Parathyroid adenoma (tissue), 2 donors: ENCODE data around the gene KNDC1.

Experiments used
- H2AFZ ChIP-seq: fragments of 300-600 bp; sonication (generic); one replicate; pipeline ENCODE4 v1.7.0; 2017; ENCODE audit warnings: antibody characterized with exemption, mild to moderate bottlenecking
- H3K27ac ChIP-seq: fragments of 300-600 bp; sonication (generic); one replicate; pipeline ENCODE4 v1.7.0; 2017
- H3K27me3 ChIP-seq: fragments of 300-600 bp; sonication (generic); one replicate; pipeline ENCODE4 v1.7.0; 2017; ENCODE audit warnings: low read length; ENCODE audit not compliant: control insufficient read depth, insufficient read depth
- H3K36me3 ChIP-seq: fragments of 300-600 bp; sonication (generic); one replicate; pipeline ENCODE4 v1.7.0; 2017; ENCODE audit warnings: low read length; ENCODE audit not compliant: control insufficient read depth, insufficient read depth
- H3K4me1 ChIP-seq: fragments of 300-600 bp; sonication (generic); one replicate; pipeline ENCODE4 v1.7.0; 2017; ENCODE audit warnings: control low read depth
- H3K4me2 ChIP-seq: fragments of 300-600 bp; sonication (generic); one replicate; pipeline ENCODE4 v1.7.0; 2017; ENCODE audit warnings: low read length
- H3K4me3 ChIP-seq: fragments of 300-600 bp; sonication (generic); one replicate; pipeline ENCODE4 v1.7.0; 2017; ENCODE audit warnings: low read depth, low read length
- H3K79me2 ChIP-seq: fragments of 300-600 bp; sonication (generic); one replicate; pipeline ENCODE4 v1.7.0; 2017; ENCODE audit warnings: control low read depth
- H3K9ac ChIP-seq: fragments of 300-600 bp; sonication (generic); one replicate; pipeline ENCODE4 v1.7.0; 2017; ENCODE audit warnings: mild to moderate bottlenecking
- H3K9me3 ChIP-seq: fragments of 300-600 bp; sonication (generic); one replicate; pipeline ENCODE4 v1.7.0; 2017; ENCODE audit warnings: low read length; ENCODE audit not compliant: control insufficient read depth
- TF ChIP-seq, protein P1 (sequence below): fragments of 300-600 bp; sonication (generic); IDR thresholded peaks from one replicate; pipeline ENCODE4 v1.7.0; 2017; ENCODE audit warnings: antibody characterized with exemption, mild to moderate bottlenecking
- donor health status: primary hyperparathyroidism.

The KNDC1 gene

DNA sequence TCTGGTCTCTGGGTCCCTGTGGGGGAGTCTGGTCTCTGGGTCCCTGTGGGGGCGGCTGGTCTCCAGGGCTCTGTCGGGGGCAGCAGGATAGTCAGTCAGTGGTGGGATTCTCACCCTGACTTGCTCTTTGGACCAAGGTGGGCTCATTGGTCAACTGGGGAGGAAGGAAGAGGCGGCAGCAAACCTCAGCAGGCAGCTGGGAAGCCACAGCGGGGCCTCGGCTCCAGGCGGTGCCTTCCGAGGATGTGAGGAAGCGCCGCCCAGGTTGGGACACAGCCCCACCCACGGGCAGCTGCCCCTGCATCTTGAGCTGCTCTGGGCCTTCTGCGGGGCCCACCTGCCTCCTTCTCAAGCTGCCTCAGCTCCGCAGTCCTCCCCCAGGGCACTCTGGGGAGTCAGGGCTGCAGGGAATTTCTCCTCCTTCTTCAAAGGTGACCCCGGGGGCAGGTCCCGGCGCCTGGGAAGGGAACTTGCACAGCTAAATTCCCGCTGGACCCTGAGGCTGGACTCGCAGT lies 20.4 kb upstream of the KNDC1 start:
- Histone ChIP-seq H3K9me3 (no peaks in the 10 kb centered on the region), H3K4me3 (no peak overlapping the region), H3K36me3 (no peaks in the 10 kb centered on the region), H3K27ac (no peak overlapping the region), H3K79me2 (no peaks in the 10 kb centered on the region), H3K4me2 (no peak overlapping the region), H3K27me3 (peaks cover 8% of the 10 kb centered on the region), H3K4me1 (peaks cover 6% of the 10 kb centered on the region), H2AFZ (no peak overlapping the region), H3K9ac (no peak overlapping the region)
- TF ChIP-seq, protein P1, sequence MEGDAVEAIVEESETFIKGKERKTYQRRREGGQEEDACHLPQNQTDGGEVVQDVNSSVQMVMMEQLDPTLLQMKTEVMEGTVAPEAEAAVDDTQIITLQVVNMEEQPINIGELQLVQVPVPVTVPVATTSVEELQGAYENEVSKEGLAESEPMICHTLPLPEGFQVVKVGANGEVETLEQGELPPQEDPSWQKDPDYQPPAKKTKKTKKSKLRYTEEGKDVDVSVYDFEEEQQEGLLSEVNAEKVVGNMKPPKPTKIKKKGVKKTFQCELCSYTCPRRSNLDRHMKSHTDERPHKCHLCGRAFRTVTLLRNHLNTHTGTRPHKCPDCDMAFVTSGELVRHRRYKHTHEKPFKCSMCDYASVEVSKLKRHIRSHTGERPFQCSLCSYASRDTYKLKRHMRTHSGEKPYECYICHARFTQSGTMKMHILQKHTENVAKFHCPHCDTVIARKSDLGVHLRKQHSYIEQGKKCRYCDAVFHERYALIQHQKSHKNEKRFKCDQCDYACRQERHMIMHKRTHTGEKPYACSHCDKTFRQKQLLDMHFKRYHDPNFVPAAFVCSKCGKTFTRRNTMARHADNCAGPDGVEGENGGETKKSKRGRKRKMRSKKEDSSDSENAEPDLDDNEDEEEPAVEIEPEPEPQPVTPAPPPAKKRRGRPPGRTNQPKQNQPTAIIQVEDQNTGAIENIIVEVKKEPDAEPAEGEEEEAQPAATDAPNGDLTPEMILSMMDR: no peak

DNA sequence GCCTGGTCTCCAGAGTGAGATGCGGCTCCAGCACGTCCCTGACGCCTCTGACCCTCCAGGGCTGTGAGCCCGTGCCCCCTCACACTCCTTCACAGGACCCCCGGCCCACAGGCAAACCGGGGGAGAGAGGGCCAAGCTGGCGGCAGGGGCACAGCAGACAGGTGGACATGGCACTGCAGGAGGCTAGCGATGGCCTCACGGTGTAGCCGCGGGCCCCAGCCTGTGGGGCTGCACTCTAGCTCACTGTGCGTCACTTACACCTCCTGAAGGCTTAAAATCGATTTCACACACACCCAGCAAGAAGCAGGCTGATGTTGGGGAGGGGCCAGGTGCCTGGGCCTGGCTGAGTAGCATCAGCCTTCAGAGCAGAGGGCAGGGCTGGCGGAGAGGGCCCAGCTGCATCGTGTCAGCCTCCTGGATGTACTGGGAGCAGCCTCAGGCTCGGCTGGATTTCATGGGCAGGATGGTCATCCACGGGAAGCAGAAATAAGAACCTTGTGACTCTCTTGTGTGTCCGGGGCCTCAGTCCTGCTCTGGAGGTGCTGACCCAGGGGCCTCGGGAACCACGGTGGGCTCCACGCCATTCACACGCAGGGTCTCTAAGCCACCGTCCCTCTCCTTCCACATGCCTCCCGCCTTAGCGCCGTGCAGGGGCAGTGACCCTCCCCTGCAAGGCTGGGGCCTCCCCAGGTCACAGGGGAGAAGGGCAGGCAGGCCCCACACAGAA lies 19.4 kb upstream of the KNDC1 start:
- Histone ChIP-seq H3K9ac (no peak overlapping the region), H3K4me2 (no peak overlapping the region), H3K4me1 (peaks cover 6% of the 10 kb centered on the region), H3K4me3 (no peak overlapping the region), H3K36me3 (no peaks in the 10 kb centered on the region), H3K27ac (no peak overlapping the region), H3K9me3 (no peaks in the 10 kb centered on the region), H3K27me3 (peaks cover 8% of the 10 kb centered on the region), H2AFZ (no peak overlapping the region), H3K79me2 (no peaks in the 10 kb centered on the region)
- TF ChIP-seq, protein P1: no peak

DNA sequence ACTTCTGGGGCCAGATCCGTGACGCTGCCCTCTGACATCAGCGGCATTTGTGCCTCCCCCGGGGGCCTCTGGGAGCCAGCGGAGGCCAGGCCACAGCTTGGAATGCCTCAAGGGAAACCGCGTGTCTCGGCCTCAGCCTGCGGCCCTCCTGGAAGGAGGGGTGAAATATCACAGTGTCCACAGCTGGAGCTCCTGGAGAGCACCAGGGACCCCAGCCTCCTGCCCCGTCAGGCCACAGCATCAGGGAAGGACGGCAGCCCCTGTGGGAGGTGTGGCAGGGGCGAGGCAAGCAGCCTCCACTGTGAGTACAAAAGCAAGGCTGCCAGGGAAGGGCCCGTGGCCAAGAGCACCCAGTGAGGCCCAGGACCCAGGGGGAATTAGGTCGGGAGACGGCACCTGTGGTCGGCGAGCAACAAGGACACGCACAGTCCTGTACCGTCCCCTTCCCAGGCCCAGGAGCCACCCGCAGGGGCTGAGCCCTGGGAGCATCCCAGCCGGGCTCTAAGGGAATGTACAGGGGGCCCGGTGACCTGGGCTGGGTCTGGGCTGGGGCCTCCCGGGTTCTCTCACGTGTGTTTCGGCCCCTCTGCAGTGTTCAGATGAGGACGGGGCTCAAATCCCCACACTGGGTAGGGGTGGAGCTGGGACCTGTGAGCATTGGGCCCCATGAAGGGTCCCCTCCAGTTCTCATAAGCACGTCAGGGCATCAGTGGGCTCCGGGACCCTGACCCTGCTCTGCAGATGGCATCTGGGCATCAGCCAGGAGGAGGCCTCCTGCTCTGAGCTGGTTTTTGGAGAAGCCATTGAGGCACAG lies 18.7 kb upstream of the KNDC1 start:
- H3K79me2 ChIP-seq: no peaks in the 10 kb centered on the region
- H3K36me3 ChIP-seq: no peaks in the 10 kb centered on the region
- no peak overlapping the region for H2AFZ ChIP-seq
- H3K27me3 ChIP-seq: peaks cover 8% of the 10 kb centered on the region
- no peak overlapping the region for H3K27ac ChIP-seq
- no peak overlapping the region for H3K4me3 ChIP-seq
- no peak overlapping the region for H3K4me2 ChIP-seq
- no peaks in the 10 kb centered on the region for H3K9me3 ChIP-seq
- TF ChIP-seq, protein P1: no peak
- no peak overlapping the region for H3K9ac ChIP-seq
- peaks cover 6% of the 10 kb centered on the region for H3K4me1 ChIP-seq

DNA sequence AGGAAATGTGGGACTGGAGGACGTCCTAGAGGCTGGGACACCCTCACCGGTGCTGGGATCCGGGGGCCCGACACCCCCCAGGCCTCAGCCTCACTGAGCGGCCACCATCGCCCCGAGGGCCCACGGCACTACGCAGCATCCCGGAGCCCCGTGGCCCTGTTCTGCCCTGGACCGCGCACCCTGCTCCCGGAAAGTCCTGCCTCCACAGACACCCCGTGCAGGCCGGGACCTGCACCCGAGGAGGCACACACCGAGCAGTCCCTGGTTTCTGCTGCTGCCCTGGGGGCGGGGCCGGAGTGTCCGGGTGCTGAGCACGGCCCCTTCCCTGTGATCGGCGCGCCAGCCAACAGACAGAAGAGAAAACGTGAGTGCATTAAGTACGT lies 18.1 kb upstream of the KNDC1 start:
- Histone ChIP-seq H3K4me3 (no peak overlapping the region), H3K27me3 (peaks cover 8% of the 10 kb centered on the region), H3K27ac (no peak overlapping the region), H3K9ac (no peak overlapping the region), H3K4me2 (no peak overlapping the region), H3K4me1 (peaks cover 6% of the 10 kb centered on the region), H2AFZ (no peak overlapping the region), H3K36me3 (no peaks in the 10 kb centered on the region), H3K79me2 (no peaks in the 10 kb centered on the region), H3K9me3 (no peaks in the 10 kb centered on the region)
- TF ChIP-seq, protein P1: no peak
